ENCODE measurements around the gene PIGS.

Gene PIGS

GRCh38 chr17:28505986-28506665 lies 65.2 kb downstream of the PIGS start, which contains the start of gene FOXN1:
Gene FOXN1, plus strand, starts transcription at chr17:28506348. Its CDS starts 17,622 bp downstream, at chr17:28523970.
- no peak for DNase-seq

- DNase-seq = no peak
These were observed 67.9 kb downstream of the PIGS start for GRCh38 chr17:28503420-28503819.
